Upper lobe of left lung (tissue), 6 donors: ENCODE data around the gene EFHB. TPM values are rescaled to one million over a fixed set of nuclear protein-coding genes. Genes with fewer than 3 reads are reported as not detected.

ENCODE experiments used
- total RNA-seq, 6 donors: library from RNA; depleted of rRNA in 4 of 6; stranded (reverse); fragments of >200 nt in 4 of 6; gene quantifications; one replicate each; pipeline versions ENCODE4 v1.1.0 to v1.2.1, GENCODE V29; 2016 to 2021
- donor health status: DM: no; HTN: no; CAD: no; lungs with moderate emphysema.
- donor health status: DM: no; HTN: yes; CAD: no; lungs with severe emphysema.

Gene EFHB
- total RNA-seq, 6 donors from 2014 or later = 0.17 to 15.7 (median 2.9) TPM

Other genes starting within 250 kb of the EFHB start
- gene RAB5A, start 12.9 kb upstream of the EFHB start, total RNA-seq = 100 to 1,000 TPM in 1 of 6 donors, 10 to 100 TPM in 5; 45.9 to 114 (median 70.8) TPM
- not detected for gene PP2D1, start 78.0 kb upstream of the EFHB start, total RNA-seq
- 10 to 100 TPM; 19.3 to 58.9 (median 31.9) TPM for gene KAT2B, start 106.2 kb upstream of the EFHB start, total RNA-seq